Right renal pelvis (tissue), 4 donors: ENCODE results near the gene ZNF766. TPM values are rescaled to one million over a fixed set of nuclear protein-coding genes. Genes with fewer than 3 reads are reported as not detected.

Source experiments
- polyA plus RNA-seq, 4 donors: library from polyadenylated mRNA; unstranded; fragments of 120-200 nt; gene quantifications; one replicate each; pipeline ENCODE4 v1.2.1, GENCODE V29; 2013; ENCODE audit not compliant: insufficient read length in 4 of 4

Gene ZNF766
- polyA plus RNA-seq, 4 donors: 17.4 to 23.5 (median 22.2) TPM

Other genes with a start within 250 kb of the ZNF766 start
- gene ZNF614, start 241.2 kb upstream of the ZNF766 start, polyA plus RNA-seq: 10 to 100 TPM; 14.8 to 20.9 (median 18.6) TPM
- gene ZNF432, start 220.7 kb upstream of the ZNF766 start, polyA plus RNA-seq: 10 to 100 TPM; 18.6 to 23.4 (median 22.5) TPM
- 10 to 100 TPM; 12.4 to 18.5 (median 14.7) TPM for gene ZNF841, start 173.8 kb upstream of the ZNF766 start, polyA plus RNA-seq
- 10 to 100 TPM; 15.9 to 22.1 (median 19.8) TPM for gene ZNF616, start 129.6 kb upstream of the ZNF766 start, polyA plus RNA-seq
- gene ZNF836, start 98.0 kb upstream of the ZNF766 start, polyA plus RNA-seq: 10 to 100 TPM; 16.0 to 17.3 (median 16.9) TPM
- gene PPP2R1A, start 79.5 kb upstream of the ZNF766 start, polyA plus RNA-seq: 100 to 1,000 TPM; 448 to 532 (median 468) TPM
- gene ZNF480, start 27.6 kb downstream of the ZNF766 start, polyA plus RNA-seq: 10 to 100 TPM; 13.9 to 20.4 (median 18.7) TPM
- 10 to 100 TPM; 10.1 to 15.1 (median 13.2) TPM for gene ZNF610, start 66.7 kb downstream of the ZNF766 start, polyA plus RNA-seq
- 10 to 100 TPM; 20.6 to 27.7 (median 23.5) TPM for gene ZNF880, start 100.3 kb downstream of the ZNF766 start, polyA plus RNA-seq
- 10 to 100 TPM; 28.9 to 39.0 (median 30.2) TPM for gene ZNF528, start 128.3 kb downstream of the ZNF766 start, polyA plus RNA-seq
- gene ZNF534, start 159.6 kb downstream of the ZNF766 start, polyA plus RNA-seq: under 1 TPM; 0.49 to 0.87 (median 0.80) TPM
- 1 to 10 TPM; 4.6 to 7.1 (median 5.8) TPM for gene ZNF578, start 184.0 kb downstream of the ZNF766 start, polyA plus RNA-seq